ENCODE data around the gene RAB6B.

RAB6B gene

DNA sequence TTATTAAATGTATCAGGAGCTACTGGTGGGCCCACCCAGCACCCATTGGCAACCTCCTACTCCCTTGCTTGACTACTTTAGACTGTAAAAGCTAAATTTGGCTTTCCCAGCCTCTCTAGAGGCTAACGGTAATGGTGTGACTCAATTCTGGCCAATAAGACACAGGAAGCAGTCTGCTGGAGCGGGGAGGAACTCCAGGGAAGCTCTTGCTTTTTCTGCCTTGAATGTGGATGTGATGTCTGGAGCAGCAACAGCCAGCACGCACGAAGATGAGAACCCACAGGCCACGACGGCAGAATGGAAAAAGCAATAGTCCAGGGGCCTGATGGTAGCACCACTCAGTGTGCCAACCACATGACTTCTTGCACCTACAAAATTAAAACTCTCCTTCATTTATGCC lies 39.9 kb downstream of the RAB6B start:
- H3K27ac ChIP-seq (replicated peaks): no peak overlapping the region
- no peak overlapping the region for H3K4me3 ChIP-seq (replicated peaks; ENCODE audit: insufficient read depth, low read length)
- H3K27me3 ChIP-seq (ENCODE audit: insufficient read depth, poor library complexity, severe bottlenecking): no peaks in the 10 kb centered on the region
- peak; percentile 15 to 41 for DNase-seq (ENCODE audit: low read depth in 1 of 2, low spot score in 1 of 2)
- TF ChIP-seq POLR2AphosphoS5 (IDR thresholded peaks at IDR 0.05; ENCODE audit: low read depth) (no peak), SPI1 (IDR thresholded peaks at IDR 0.05; ENCODE audit: borderline replicate concordance, low read depth) (no peak), GABPA (IDR thresholded peaks at IDR 0.05; ENCODE audit: low read depth) (no peak)
- TF ChIP-seq, protein P1, sequence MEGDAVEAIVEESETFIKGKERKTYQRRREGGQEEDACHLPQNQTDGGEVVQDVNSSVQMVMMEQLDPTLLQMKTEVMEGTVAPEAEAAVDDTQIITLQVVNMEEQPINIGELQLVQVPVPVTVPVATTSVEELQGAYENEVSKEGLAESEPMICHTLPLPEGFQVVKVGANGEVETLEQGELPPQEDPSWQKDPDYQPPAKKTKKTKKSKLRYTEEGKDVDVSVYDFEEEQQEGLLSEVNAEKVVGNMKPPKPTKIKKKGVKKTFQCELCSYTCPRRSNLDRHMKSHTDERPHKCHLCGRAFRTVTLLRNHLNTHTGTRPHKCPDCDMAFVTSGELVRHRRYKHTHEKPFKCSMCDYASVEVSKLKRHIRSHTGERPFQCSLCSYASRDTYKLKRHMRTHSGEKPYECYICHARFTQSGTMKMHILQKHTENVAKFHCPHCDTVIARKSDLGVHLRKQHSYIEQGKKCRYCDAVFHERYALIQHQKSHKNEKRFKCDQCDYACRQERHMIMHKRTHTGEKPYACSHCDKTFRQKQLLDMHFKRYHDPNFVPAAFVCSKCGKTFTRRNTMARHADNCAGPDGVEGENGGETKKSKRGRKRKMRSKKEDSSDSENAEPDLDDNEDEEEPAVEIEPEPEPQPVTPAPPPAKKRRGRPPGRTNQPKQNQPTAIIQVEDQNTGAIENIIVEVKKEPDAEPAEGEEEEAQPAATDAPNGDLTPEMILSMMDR (IDR thresholded peaks at IDR 0.05; ENCODE audit: insufficient read depth, low read length): no peak
- TF ChIP-seq, protein P2, sequence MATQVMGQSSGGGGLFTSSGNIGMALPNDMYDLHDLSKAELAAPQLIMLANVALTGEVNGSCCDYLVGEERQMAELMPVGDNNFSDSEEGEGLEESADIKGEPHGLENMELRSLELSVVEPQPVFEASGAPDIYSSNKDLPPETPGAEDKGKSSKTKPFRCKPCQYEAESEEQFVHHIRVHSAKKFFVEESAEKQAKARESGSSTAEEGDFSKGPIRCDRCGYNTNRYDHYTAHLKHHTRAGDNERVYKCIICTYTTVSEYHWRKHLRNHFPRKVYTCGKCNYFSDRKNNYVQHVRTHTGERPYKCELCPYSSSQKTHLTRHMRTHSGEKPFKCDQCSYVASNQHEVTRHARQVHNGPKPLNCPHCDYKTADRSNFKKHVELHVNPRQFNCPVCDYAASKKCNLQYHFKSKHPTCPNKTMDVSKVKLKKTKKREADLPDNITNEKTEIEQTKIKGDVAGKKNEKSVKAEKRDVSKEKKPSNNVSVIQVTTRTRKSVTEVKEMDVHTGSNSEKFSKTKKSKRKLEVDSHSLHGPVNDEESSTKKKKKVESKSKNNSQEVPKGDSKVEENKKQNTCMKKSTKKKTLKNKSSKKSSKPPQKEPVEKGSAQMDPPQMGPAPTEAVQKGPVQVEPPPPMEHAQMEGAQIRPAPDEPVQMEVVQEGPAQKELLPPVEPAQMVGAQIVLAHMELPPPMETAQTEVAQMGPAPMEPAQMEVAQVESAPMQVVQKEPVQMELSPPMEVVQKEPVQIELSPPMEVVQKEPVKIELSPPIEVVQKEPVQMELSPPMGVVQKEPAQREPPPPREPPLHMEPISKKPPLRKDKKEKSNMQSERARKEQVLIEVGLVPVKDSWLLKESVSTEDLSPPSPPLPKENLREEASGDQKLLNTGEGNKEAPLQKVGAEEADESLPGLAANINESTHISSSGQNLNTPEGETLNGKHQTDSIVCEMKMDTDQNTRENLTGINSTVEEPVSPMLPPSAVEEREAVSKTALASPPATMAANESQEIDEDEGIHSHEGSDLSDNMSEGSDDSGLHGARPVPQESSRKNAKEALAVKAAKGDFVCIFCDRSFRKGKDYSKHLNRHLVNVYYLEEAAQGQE (IDR thresholded peaks at IDR 0.05; ENCODE audit: insufficient replicate concordance, low read depth): no peak

DNA sequence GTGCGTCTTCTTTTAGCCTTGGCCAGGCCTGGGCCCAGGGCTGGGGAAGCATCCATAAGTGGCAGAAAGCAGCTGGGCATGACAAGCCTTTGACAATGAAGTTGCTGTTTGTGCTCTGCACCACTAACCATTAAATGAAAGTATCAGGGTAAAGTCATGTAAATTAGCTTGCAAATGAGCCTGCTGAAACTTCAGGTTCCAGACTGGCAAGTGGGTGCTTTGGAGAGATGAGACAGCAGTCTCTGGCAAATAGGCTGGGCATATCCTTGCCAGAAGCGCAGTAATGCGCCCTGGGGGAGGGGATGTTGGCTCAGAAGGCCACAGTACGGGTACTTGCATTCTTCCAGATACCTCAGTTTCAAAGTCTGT lies 40.7 kb downstream of the RAB6B start:
- no peaks in the 10 kb centered on the region for H3K27me3 ChIP-seq (ENCODE audit: insufficient read depth, poor library complexity, severe bottlenecking)
- DNase-seq (ENCODE audit: low read depth in 1 of 2, low spot score in 1 of 2): no peak
- H3K27ac ChIP-seq (replicated peaks): no peak overlapping the region
- no peak overlapping the region for H3K4me3 ChIP-seq (replicated peaks; ENCODE audit: insufficient read depth, low read length)
- TF ChIP-seq, protein P1 (IDR thresholded peaks at IDR 0.05; ENCODE audit: insufficient read depth, low read length): no peak
- TF ChIP-seq GABPA (IDR thresholded peaks at IDR 0.05; ENCODE audit: low read depth): no peak
- TF ChIP-seq, protein P2 (IDR thresholded peaks at IDR 0.05; ENCODE audit: insufficient replicate concordance, low read depth): no peak
- no peak for TF ChIP-seq POLR2AphosphoS5 (IDR thresholded peaks at IDR 0.05; ENCODE audit: low read depth)
- no peak for TF ChIP-seq SPI1 (IDR thresholded peaks at IDR 0.05; ENCODE audit: borderline replicate concordance, low read depth)

DNA sequence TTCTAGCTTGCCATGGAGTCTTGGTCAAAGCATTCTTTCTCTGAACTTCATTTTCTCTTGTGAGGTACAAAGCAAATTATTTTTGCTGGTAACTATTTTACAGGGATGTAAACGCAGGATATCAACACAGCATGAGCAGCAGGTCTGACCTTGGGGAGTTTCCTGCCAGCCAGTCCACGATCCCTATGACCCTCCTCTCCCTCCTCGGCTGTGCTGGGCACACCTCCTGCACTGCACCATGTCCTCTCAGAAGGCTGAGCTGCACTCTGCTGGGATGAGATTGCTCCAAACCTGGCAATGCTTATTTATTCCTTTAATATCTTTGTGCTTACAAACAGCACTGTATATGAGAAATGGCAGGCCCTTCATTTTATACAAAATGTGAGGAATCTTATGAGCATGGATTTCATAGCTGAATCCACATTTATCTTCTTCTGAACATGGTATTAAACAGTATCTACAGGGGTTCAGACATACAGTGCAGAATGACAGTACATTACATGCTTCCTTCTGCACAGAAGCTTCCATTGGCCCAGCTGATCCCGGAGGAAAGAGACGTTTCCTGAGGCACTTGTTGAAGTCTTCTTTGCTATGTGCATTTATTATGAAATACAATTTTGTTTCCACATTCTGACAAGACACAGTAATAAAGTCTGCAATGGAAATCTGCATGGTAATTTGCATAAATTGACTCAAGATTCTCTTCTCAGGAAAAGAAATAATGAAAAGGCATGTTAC lies 41.2 kb downstream of the RAB6B start:
- no peak overlapping the region for H3K27ac ChIP-seq (replicated peaks)
- no peak overlapping the region for H3K4me3 ChIP-seq (replicated peaks; ENCODE audit: insufficient read depth, low read length)
- no peaks in the 10 kb centered on the region for H3K27me3 ChIP-seq (ENCODE audit: insufficient read depth, poor library complexity, severe bottlenecking)
- TF ChIP-seq SPI1 (IDR thresholded peaks at IDR 0.05; ENCODE audit: borderline replicate concordance, low read depth): no peak
- TF ChIP-seq, protein P1 (IDR thresholded peaks at IDR 0.05; ENCODE audit: insufficient read depth, low read length): no peak
- TF ChIP-seq, protein P2 (IDR thresholded peaks at IDR 0.05; ENCODE audit: insufficient replicate concordance, low read depth): no peak
- TF ChIP-seq GABPA (IDR thresholded peaks at IDR 0.05; ENCODE audit: low read depth): no peak
- TF ChIP-seq POLR2AphosphoS5 (IDR thresholded peaks at IDR 0.05; ENCODE audit: low read depth): no peak
- no peak for DNase-seq (ENCODE audit: low read depth in 1 of 2, low spot score in 1 of 2)

All from HL-60 (cell line).